Measurements from ENCODE around the gene EMC10.
A peak's percentile ranks its signal among the peaks of the same experiment; 100 is the strongest.

The EMC10 gene

DNA sequence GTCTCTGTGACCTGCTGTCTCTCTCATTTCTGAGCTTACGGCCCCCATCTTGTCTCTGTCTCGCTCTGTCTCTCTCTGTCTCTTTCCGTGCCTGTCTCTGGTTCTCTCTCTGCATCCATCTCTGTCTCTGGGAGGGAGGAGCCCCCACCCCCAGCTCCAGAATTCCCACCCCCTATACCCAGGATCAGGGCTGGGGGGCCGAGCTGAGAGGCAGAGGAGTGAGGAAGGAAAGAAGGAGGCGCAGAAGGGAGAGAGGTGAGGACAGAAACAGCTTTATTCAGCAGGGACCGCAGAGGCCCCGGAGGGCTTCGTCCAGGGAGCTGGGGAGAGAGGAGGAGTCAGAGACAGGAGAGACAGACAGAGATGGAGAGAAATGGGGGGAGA is 20.7 kb downstream of the EMC10 start:
- no peak for DNase-seq (ENCODE audit: low spot score)

- DNase-seq (ENCODE audit: low spot score), result no peak
Measured at GRCh38 chr19:50498219-50499056, 22.1 kb downstream of the EMC10 start.

DNA sequence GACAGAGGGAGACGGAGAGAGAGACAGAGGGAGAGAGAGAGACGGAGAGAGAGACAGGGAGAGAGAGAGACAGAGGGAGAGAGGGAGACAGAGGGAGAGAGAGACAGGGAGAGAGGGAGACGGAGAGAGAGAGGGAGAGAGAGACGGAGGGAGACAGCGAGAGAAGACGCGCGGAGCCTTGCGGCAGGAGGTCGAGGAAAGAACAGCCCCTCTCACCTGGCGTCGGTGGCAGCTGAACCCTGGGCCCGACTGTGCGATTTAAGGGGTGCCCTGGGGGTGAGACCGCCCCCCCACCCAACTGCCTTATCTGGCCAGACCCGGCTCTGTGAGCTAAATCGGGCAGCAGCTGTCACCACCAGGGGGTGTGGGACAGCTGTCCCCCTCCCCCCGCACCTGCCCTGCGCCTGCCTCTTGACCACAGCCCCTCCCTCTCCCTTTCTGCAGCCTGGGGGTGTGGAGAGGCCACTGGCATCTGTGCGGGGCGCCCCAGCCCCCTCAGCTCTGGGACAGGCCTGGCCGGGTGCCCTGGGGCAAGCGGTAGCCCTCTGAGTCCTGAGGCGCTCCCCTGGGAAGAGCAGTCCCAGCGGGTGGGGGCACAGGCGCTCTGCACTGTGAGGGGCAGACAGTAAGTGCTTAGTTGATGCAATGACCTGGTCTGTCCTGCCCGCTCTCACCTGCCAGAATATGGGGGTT is 23.9 kb downstream of the EMC10 start:
- no peak for DNase-seq (ENCODE audit: low spot score)

- no peak for DNase-seq (ENCODE audit: low spot score)
Measured at GRCh38 chr19:50500753-50501151, 24.4 kb downstream of the EMC10 start.

- no peak for DNase-seq (ENCODE audit: low spot score)
Measured at GRCh38 chr19:50501186-50501567, 24.9 kb downstream of the EMC10 start.

DNA sequence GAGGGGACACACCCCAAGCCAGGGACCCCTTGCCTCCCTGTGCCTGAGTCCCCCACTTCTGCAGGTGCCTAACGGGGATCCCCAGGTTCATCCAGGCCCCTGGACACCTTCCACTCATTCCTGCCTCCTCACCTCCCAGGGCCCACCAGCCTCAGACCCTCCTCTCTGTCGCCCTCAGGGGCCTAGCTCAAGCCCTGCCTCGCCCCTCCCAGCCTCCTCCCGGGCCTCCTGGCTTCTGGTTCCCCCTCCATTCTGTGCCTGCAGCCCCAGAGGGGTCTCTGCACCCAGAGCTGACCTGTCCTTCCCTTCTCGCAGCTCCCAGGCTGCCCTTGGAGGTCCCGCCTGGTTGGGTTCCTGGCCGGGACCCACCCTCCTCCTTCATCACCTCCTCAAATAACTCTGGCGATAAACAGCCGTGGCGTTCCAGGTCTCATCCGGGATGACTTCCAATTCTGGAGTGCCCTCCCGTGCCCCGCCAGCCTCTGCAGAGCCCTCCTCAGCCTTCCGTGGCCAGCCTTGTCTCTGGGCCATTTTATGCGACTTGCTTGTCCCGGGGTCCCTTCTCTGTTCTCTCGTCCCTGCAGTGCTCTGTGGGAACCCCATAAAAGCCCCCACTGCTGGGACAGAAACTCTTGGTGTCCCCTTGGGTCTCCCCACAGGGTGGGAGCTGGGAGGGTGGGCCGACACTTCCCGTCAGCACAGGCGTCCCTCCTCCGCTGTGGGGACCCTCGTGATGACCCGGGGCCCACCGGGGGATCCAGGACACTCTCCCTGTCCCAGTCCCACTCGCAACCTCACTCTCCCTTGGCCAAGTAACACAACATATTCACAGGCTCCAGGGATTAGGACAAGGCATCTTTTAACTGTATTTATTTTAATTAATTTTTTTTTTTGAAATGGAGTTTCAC is 25.5 kb downstream of the EMC10 start:
- DNase-seq (ENCODE audit: low spot score), result no peak

DNA sequence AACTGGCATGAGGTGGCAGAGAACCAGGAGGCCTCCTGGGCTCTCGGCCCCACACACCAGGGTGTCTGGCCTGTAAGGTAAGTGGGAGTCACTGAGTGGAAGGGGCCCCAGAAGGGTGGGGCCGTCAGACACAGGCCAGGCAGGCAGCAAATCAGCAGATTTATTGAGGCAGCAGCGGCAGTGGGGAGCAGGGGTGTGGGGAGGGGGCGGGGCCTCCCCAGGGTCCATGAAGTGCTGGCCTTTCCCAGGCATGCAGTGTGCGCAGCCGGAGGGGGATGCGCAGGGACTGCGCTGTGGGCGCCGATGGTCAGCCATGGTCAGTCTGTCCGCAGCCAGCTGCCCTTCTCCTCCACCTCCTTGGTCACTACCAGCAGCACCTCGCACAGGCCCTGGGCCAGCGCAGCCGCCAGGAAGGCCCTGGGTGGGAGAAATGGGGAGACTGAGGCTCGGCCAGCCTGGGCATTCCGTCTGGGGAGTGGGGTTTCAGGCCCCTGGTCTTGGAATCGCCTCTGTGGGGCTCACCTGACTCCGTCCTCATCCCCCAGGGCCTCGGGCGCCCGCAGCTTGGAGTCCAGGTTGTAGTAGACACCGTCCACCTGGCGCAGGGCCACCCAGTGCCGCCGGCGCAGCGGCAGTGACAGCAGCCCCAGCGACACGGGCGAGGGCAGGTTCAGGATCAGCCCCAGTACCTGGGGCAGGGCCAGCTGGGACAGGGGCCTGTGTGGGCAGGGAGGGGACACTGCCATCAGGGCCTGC is 29.7 kb downstream of the EMC10 start:
- DNase-seq (ENCODE audit: low spot score), result no peak

- no peak for DNase-seq (ENCODE audit: low spot score)
Measured at GRCh38 chr19:50506700-50507099, 30.4 kb downstream of the EMC10 start.

DNA sequence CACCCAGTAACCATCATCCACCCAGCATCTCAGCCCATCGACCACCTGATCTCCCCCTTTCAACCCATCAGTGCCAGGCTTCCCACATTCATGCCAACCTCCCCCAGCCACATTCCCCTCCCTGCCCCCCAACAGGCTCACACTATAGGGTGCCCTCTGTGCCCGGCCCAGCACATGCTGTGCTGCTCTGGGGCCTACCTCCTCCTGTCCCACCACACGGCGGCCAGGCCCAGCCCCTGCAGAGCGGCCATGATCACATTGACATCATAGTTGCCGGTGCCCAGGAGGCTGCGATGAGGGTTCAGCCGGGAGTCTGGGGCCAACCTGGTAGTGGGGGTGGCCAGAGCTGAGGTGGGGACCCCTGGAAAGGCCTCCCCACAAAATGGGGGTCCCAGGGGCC is 31.1 kb downstream of the EMC10 start:
- DNase-seq (ENCODE audit: low spot score), result no peak

DNA sequence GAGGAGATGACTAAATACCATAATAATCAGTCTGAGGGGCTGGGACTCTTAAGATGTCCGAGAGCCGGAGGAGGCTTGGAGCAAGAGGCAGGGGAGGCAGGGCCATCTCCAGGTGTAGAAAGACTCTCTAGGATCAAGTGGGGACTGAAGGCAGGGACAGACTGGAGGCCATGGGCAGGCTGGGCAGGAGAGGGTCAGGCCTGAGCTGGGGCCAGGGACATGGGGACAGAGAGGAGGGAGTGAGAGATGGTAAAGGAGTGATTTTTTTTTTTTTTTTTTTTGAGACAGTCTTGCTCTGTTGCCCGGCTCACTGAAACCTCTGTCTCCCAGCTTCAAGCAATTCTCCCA is 32.5 kb downstream of the EMC10 start:
- DNase-seq (ENCODE audit: low spot score), result no peak

GRCh38 chr19:50509366-50509765 is 33.1 kb downstream of the EMC10 start:
- DNase-seq (ENCODE audit: low spot score), result no peak

- DNase-seq (ENCODE audit: low spot score), result no peak
Measured at GRCh38 chr19:50510121-50510670, 33.9 kb downstream of the EMC10 start.

- no peak for DNase-seq (ENCODE audit: low spot score)
Measured at GRCh38 chr19:50510700-50511068, 34.4 kb downstream of the EMC10 start.

GRCh38 chr19:50511069-50511822 is 34.9 kb downstream of the EMC10 start, which contains the start of gene JOSD2:
Gene JOSD2, minus strand, starts transcription at chr19:50511191. Its CDS starts 760 bp downstream, at chr19:50510431.
- DNase-seq (ENCODE audit: low spot score), result peak; percentile 98

- DNase-seq (ENCODE audit: low spot score), result no peak
Measured at GRCh38 chr19:50512112-50512998, 36.0 kb downstream of the EMC10 start.

GRCh38 chr19:50512999-50513745 is 36.9 kb downstream of the EMC10 start:
- DNase-seq (ENCODE audit: low spot score), result no peak

GRCh38 chr19:50513746-50514345 is 37.5 kb downstream of the EMC10 start, which contains the start of gene ASPDH:
Gene ASPDH, minus strand, starts transcription at chr19:50513913. Its CDS starts 90 bp downstream, at chr19:50513823.
- no peak for DNase-seq (ENCODE audit: low spot score)

GRCh38 chr19:50514346-50515167 is 38.2 kb downstream of the EMC10 start:
- DNase-seq (ENCODE audit: low spot score), result no peak

Data from hepatic stellate cell (primary cell).